GM18858 (cell line): ENCODE data around the gene PCDH18.
"Not testable (repeated sequence)": the region's sequence is repeated elsewhere in the genome, so short reads cannot be mapped to it uniquely, and the experiment has no call there.

ENCODE experiments used
- ATAC-seq: cut with Tn5 transposase; IDR thresholded peaks from one replicate; pipeline ENCODE4 v1.9.1; 2021; ENCODE audit not compliant: unreplicated experiment

Gene PCDH18

DNA sequence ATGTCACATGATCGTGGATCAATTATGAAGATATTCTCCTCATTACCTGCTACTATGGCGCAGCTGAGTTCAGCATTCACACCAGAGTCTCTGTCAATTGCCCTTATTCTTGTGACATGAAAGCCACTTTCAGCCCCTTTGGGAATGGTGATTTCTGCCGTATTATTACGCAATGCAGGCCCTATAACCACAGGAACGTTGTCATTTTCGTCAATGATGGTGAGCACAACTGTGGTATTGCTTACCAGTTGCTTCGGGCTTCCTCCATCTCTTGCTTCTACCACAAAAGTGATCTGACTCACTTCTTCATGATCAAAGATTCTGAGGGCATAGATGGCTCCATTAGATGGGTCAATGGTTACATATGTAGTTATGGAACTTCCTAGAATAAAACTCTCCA, 2.1 kb downstream of the PCDH18 start:
- ATAC-seq, result no peak

DNA sequence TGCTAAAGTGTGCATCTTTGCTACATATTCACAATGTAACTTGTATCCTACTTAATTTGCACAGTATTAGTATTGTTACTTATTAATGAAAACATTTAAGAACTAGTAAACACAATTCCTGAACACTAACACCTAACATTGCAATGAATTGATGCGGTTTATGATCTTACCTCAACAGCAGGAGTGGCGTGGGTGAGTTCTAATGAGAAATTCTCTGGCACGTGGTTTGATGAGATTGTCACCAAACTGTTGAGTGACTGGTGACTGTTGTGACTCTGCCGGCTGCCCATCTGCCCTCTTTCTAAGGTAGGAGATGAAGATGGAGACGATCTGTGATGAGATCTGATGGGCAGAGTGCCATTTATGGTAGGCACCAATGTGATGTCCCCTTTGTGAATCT, 2.9 kb downstream of the PCDH18 start:
- ATAC-seq, result no peak

DNA sequence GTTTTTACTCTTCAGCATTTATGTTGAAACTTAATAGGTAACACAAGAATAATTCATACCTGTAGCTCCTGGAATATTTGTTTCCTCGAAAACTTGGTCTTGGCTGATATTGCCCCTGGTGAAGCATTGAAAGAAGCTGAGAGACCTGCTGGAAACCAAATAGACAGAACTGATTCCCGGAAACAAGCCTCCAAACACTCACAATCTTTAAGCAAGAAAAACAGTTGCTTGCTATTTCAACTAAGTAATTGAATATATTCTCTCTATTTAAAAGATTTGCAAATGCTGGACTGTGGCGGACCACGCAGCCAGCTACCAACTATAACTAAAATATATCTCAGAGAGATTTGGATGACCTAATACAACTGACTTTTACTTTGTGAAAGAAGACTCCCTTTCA, 3.6 kb downstream of the PCDH18 start:
- no peak for ATAC-seq

DNA sequence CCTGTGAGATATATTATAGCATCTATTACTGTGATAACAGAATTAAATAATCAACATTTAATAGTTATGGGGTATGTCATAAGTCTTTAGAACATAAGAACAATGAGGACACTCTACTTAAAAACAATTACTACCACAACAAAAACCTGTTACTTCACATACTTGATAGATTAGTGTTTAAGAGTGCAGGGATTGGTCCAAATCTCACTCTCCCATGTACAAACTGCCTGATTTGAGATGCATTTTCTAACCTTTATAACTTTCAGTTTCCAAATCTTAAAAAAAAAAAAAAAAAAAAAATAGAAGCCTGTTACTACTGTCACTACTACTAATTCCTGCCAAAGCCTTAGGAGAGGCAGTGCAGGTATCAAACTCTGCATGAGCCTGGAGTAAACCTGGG, 5.6 kb downstream of the PCDH18 start:
- ATAC-seq, result no peak

DNA sequence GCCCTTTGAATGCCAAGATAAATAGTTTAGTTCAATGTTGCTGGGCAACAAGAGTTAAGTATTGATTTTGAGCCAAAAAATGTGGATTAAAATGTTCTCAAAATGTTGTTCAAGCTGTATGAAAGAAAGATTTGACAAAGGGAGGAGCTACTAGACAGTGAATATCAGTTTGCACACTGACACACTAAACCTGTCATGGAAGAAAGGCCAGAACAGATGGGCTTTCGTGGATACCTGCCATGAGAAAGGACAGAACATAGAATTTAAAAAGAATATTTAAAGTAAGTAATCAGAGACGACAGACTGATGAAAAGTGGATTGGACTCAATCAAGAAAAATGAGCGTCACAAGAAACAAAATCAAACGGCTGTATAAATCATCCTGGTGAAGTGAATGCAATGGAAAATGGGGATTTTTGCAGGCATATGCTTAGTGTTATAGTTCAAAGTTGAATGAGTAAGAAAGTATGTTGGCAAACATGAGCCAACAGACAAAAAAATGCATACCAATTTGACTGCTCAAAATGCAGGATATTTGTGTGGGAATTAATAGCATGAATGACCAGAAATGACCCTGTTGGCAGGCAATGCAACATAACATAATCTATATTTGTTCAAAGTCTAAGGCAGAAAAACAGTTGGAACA, 7.4 kb downstream of the PCDH18 start:
- no peak for ATAC-seq

DNA sequence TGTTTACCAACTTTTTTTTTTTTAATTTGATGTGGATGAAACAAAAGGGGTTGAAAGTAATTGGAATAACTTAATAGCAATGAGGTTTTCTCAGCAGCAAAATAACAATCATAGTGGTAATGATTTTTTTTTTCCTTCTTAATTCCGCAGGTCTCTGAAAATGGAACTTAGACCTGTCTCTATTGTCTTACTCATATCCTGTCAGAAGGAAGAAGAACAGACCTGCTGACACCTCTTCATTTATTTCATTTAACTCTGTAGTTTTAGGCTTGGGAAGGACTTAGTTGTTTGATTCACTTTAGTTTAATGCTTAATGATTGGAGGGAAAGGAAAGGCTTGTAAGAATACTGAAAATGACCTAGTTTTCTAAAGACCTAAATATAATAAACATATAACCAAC, 9.0 kb downstream of the PCDH18 start:
- ATAC-seq, result no peak

DNA sequence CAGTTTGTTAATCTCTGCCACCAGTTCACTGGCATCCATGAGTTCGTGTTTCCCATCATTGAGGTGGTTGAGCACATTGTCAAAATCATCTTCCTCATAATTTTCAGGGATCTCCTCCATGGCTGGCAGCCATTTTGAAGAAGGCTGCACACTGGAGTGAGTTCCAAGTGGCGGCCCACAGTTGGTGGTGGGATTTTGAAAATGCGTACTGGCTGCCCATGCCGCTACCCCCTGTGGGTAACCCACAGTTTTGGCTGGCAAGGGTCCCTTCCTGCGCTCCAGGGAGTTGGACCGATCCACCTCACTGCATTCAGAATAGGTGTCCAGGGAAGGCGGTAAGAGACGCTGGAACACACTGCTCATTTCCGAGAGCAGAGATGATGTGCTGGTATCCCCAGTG, 11.2 kb downstream of the PCDH18 start:
- ATAC-seq, result no peak

DNA sequence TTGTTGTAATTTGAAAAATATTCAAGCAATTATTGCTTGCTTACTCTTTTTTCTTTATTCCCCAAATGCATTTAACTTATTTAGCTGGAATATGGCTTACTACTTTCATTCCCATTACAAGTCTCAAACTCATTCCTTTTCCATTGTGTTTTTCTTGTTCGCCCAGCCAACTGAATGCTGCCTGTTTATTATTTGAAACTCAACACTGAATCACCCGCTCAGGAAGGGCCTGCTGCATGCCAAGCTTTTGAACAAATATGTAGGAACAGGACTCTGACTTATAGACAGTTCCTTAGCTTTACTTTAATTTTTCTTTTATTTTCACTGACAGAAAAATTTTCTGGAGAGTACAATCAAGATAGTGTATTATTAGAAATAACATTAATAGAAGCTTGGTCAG, 12.9 kb downstream of the PCDH18 start:
- ATAC-seq, result no peak

DNA sequence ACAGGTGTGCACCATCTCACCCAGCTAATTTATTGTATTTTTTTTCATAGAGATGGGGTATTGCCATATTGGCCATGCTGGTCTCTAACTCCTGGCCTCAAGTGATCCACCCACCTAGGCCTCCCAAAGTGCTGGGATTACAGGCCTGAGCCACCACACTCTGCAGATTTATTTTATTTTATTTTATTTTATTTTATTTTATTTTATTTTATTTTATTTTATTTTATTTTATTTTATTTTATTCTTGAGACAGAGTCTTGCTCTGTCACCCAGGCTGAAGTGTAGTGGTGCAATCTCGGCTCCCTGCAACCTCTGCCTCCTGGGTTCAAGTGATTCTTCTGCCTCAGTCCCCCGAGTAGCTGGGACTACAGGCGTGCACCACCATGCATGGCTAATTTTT, 15.0 kb downstream of the PCDH18 start:
- ATAC-seq, result not testable (repeated sequence)

DNA sequence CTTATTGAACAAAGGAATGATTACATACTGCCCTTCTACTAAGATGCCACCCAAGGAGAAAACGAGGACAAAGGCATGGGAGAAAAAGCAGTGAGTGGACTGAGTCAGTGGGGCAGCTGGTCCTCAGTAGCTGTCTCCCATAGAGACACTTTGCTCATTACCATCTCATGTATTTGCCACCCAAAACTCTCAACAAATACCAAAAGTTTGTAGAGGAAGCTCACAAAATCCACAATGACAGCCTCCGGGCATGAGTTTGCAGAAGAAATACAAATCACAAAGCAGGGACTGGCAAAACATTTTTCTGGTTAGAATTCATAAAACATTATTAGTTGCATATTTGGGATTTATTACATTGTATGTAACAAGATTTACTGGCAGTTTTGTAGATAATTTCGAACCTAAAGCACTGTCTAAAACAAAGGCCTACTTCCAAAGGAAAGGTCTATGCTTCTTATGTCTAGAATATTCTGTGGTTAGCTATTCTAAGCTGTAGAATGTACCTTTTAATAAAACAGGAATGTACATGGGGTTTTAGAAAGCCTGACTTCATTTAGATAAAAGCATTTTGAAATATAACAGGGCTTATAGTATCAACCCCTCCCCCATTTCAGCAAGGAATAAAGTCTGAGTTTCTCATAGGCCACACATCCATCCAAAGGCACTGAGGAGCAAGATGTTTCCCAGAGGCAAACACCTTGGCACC, 17.7 kb downstream of the PCDH18 start:
- no peak for ATAC-seq

DNA sequence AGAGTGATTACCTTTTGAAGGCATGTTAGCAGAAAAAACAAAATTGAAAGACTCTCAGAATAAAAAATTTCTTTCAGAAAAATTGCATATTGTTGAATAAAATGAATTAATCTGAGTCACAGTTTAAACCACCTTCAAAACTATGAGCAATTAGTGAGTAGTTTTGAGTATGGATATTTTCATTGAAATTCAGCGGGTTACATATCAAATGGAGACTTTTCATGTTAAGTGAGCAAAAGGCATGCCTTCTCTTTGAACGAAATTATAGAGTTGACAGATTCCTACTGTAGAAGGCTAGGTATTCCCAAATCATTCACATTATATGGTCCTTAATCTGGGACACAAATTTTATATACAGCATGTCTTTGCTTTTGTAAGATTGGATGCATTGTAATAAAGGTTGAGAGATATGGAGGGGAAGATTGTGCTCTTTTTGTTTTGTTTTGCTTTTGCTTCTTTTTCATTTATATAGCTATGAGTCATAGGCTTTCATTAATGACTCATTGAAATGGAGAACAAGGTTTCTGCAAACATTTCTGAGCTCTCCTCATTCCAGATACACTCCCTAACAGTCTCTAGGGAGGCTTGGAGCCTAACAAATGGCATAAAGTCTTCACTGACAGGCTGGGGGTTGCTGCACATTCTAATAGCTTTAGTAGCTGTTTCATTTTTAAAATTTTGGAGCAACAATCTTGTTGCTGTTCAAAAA, 21.6 kb downstream of the PCDH18 start:
- peak; percentile 44 for ATAC-seq

DNA sequence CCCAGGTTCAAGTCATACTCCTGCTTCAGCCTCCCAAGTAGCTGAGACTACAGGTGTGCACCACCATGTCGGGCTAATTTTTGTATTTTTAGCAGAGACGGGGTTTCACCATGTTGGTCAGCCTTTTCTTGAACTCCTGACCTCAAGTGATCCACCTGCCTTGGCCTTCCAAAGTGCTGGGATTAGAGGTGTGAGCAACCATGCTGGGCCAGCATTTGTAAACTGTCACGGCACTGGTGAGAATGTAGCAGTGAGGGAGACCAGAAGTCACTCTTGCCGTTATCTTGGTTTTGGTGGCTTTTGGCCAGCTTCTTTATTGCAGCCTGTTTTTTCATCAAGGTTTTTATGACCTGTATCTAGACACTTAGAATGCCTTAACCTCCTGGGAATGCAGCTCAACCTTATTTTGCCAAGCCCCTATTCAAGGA, 22.4 kb downstream of the PCDH18 start:
- ATAC-seq, result no peak

DNA sequence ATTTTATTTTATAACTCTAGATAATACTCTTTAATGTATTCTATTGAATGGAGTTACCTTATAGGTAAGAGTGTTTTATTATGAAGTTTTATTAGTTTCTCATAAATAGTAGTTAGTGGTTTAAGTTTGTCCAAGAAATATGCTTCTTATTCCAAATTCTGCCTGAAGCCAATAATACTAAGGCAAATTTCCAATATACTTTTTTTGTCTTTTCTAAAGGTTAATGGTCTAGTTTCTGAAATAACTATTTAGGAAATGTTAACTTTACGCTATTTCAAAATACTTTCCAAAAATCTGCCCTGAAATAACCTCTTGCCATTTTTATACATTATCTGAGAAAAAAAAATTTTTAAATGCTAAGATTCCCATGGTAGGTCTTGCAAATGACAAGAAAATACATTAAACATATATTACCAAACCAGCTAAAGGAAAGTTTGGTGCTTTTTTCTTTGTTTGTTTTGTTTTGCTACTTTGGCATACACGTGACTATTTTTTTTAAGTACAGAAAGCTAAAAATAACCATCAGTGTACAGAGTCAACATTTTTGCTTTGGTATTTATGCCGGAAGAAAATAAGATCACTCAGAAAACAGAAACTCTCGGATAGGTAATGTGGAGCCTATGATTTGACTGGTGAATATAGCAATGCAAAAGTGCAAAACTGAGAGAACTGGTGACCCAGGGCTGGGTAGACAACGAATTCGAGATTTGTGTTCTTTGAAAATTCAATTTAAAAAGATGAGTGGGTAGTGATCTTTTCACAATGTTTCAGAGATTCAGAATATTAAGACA, 29.8 kb downstream of the PCDH18 start:
- ATAC-seq, result no peak

DNA sequence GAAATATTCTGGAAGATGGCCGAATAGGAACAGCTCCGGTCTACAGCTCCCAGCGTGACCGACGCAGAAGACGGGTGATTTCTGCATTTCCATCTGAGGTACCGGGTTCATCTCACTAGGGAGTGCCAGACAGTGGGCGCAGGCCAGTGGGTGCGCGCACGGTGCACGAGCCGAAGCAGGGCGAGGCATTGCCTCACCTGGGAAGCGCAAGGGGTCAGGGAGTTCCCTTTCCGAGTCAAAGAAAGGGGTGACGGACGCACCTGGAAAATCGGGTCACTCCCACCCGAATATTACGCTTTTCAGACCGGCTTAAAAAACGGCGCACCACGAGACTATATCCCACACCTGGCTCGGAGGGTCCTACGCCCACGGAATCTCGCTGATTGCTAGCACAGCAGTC, 36.0 kb downstream of the PCDH18 start:
- not testable (repeated sequence) for ATAC-seq

DNA sequence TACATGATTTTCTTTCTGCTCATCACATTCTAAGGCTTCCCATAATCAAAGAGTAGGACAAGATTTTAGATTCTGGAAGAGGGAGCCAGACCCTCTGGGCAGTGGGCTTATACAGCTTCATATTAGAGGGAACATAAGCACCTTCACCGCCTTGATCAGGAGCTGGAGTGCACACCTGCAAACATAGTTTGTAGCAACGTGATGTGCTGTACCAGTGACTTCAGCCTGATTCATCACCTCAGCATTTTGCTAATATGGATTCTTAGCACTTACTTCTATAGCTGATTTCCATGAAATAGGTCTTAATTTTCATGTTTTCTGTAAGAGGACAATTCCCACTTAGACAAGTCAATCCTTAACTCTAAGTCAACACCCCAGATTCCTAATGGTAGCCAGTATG, 36.7 kb downstream of the PCDH18 start:
- ATAC-seq, result no peak

DNA sequence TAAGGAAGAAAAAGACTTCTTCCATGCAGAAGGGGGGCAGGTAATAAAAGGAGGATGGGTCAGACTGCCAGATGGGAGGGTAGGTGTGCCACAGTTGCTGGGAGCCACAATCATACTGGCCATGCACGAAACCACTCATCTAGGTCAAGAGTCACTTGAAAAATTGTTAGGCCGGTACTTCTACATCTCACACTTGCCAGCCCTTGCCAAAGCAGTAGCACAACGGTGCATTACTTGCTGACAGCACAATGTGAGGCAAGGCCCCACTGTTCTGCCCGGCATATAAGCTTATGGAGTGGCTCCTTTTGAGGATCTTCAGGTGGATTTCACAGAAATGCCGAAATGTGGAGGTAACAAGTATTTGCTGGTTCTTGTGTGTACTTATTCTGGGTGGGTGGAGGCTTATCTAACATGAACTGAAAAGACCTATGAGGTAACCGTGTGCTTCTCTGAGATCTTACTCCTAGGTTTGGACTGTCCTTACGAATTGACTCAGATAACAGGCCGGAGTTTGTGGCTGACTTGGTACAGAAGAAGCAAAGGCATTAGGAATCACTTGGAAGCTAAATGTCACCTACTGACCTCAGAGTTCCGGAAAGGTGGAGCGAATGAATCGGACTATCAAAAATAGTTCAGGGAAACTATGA, 48.9 kb downstream of the PCDH18 start:
- not testable (repeated sequence) for ATAC-seq

DNA sequence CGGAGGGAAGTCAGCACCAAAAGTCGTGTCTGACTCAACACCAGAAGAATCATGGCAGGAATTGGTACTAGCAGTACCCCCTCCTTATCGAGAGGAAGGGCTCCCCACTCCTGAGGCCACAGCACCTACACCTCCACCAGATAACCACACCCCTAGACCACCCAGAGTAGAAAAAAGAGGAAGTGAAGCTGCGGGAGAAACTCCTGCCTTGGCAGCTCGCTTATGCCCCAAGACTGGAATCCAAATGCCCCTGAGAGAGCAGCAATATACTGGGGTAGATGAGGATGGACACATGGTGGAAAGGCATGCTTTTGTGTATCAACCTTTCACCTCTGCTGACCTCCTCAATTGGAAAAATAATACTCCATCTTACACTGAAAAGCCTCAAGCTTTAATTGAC, 52.6 kb downstream of the PCDH18 start:
- not testable (repeated sequence) for ATAC-seq

DNA sequence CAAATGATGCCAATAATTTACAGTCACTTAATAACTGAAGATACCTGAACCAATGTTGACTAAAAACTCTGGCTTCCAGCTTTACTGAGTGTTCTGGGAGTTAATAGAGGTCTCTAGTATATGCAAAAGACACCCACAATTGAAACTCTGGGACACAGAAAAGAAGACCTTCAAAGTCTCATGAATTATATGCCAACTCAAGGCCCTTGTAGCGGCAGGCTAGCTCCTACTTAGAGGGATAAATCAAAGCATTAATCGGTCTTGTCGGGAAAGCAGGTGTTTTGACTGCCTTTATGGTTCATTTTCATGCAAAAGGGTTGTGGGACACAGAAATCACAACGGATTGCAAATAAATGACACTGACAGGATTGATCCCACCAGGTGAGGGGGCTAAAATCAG, 55.9 kb downstream of the PCDH18 start:
- no peak for ATAC-seq

DNA sequence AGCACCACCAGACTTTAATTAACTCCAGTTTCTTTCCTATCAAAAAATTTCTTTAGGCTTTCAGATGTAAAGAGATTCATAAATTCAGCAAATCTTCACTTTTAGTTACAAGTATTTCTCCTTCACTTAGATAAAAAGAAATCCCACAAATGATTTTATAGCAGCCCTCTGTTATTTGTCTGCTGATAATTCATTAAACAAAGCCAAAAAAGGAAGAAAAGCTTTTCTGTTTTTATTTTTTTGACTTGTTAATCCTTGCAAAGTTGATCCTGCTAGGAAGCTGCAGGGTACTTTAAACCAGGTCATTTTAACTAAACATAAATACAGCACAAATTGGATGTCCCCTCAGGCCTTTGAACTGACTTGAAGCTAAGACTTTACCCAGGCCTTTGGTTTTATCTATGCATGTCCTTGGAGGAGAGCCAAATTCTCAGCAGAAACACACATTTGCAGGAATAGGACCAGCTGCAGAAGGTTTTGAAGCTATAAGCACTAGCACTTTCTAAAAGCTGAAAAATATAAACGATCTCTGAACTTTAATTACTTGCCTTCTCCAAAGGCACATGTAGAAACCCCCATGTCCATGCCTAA, 57.5 kb downstream of the PCDH18 start:
- no peak for ATAC-seq

DNA sequence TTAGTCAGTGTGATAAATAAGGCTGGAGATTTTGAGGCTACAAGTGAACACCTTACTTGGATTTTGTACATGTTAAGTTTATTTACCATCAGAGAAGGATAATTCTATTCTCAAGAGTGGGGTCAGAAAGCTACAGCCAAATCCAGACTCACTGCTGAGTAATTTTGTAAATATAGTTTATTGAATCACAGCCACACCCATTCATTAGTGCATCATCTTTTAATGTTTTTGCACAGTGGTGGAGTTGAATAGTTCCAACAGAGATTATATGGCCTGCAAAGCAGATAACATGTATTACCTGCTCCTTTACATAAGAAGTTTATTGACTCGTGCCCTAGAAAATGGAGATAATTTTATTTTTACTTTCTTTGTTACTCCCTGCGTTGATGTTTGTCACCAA, 60.4 kb downstream of the PCDH18 start:
- ATAC-seq, result no peak

DNA sequence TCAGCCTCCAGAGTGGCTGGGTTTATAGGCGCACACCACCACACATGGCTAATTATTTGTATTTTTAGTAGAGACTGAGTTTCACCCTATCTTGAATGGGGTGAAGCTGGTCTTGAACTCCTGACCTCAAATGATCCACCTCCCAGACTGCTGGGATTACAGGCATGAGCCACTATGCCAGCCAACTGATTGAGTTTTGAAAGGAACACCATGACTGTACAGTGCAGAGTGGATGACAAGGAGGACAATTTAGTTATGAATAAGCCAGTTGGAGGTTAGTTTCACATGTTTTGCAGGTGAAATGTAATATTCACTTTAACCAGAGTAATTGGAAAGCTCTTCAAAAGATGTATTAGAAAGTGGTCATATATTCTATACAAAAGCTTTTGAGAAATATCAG, 60.8 kb downstream of the PCDH18 start:
- no peak for ATAC-seq
